NOMO-1 (cell line): Measurements from ENCODE around the gene B3GAT2.

Experiments
- DNase-seq, 2 experiments: peaks; one replicate each; lab custom pipeline; 2025; ENCODE audit not compliant: unreplicated experiment in 2 of 2; lab: John Stamatoyannopoulos, UW

B3GAT2 gene

DNA sequence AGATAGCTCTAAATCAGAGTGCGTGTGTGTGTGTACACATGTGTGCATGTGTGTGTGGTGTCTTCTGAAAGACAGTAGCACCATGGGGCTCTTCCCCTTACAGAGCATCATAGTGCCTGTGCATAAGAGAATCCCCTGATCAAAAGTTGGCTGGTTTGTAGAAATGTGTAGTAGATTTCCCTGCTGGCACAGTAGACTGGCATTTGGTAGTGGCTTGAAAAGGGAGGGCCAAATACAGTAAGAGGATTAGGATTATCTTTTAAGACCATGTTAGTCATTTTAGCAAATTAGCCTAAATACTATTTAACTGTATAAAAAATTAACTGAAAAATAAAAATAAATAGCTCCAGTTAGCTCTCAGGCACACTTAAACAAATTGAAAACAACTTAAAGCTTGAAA, 112.6 kb downstream of the B3GAT2 start:
- no peak for DNase-seq

DNA sequence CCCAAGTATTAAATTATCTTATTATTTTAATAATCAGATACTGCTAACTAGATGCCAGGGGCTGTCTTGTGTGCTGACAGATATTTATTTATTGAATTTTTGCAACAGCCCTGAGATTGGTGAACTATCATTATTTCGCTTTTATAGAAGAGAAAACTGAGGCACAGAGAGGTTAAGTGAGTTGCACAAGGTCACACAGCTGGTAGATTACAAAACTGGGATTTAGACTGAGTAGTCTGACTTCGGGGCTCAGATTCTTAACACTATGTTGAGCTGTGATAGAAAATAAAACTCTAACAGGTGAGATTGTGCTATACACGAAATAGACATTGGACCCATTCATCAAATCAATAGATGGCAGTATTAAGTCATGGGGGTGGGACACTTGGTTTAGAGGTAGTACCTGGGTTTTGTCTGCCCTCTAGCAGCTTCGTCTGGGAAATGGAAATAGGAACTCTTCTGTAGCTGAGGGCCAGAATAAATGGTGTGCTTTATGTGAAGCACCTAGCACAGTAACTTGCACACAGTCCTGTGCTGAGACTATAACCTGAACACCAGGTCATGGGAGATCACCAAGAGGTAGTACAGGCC, 113.4 kb downstream of the B3GAT2 start:
- DNase-seq = no peak

DNA sequence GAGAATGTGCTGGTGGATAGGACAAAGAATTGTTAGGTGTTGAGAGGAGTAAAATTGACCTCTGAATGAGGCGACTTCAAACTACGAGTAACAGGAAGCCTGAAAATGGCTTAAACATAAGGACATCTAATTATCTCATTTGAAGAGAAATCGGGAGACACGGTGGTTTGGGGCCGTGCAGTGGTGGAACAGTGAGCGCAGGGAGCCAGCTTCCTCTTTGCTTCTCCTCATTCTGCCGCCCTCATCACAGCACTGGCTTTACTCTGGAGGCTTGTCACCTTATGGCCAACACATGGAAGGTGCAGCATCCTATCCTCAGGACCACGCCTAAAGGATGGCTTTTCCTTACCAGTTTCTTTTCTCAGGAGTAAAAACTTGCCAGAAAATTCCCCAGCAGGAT, 114.3 kb downstream of the B3GAT2 start:
- no peak for DNase-seq

- no peak for DNase-seq
Observed at GRCh38 chr6:70841112-70841511, 115.7 kb downstream of the B3GAT2 start.

- DNase-seq = no peak
Observed at GRCh38 chr6:70839286-70840266, 117.3 kb downstream of the B3GAT2 start.

DNA sequence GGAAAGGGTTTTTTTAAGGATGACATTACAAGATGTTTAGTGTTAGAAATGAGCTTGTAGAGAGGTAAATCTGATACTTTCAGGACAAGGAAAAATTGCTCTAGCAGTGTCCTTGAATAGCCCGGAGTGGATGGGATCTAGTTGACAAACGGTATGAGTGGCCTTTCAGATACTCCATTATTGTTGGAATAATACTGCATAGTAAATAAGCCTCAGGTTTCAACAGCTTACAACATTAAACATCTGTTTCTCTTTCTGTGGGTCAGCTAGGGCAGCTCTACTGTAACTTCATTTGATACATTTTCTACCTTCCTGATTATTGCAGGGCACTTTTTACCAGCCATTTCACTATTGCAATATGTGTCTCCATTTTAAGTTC, 118.0 kb downstream of the B3GAT2 start:
- no peak for DNase-seq

DNA sequence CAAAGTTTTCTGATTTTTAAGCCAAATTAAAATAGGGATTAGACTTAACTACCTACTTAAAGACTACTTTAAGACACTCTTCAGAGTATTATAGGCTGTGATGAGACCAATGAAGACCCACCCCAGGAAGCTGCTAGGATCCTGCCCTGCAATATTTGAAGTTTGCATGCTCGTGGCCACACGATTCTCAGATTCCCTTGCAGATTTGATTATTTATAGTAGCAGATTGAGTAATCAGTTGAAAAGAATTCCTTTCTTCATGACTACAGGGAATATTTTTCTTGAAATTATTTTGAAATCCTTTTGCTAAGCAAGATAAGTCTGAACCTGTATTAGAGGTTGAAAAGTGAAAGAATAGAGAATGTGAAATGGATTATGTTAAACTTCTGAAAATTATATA, 122.3 kb downstream of the B3GAT2 start:
- no peak for DNase-seq

GRCh38 chr6:70831427-70831826, 125.4 kb downstream of the B3GAT2 start:
- DNase-seq = no peak

DNA sequence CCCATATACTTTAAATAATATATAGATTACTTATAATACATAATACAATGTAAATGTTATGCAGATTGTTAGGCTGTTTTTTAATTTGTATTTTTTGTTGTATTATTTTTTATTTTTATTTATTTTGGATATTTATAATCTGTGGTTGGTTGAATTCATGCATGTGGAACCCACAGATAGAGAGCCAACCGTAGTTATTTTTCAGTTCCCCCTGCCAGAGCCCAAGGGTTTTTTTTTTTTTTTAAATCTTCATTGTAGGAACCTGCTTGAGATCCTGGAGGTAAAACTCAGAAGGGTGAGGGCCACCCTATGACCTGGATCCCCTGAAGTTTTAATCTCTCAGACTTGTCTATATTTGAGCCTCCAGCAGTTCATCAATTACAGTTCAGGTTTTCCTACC, 133.2 kb downstream of the B3GAT2 start:
- DNase-seq = no peak

DNA sequence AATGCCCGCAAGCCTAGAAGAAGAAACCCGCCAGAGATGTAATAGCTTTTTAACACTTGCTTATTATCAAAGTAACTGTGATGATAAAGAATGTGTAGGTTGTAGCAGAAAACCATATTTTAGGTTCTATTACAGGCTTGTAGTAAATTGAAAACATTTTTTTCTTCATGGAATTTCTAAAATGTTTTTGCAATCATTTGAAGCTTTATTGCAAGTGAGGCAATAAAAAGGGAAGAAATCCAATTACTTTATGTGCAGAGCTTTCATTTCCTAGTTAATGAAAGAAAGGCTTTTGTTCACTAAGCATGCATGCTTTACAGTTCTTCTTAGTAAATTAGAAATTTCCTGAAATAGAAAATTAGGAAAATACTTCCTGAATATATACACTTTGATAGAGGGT, 135.1 kb downstream of the B3GAT2 start:
- DNase-seq = no peak

GRCh38 chr6:70820778-70821177, 136.1 kb downstream of the B3GAT2 start:
- DNase-seq = no peak

DNA sequence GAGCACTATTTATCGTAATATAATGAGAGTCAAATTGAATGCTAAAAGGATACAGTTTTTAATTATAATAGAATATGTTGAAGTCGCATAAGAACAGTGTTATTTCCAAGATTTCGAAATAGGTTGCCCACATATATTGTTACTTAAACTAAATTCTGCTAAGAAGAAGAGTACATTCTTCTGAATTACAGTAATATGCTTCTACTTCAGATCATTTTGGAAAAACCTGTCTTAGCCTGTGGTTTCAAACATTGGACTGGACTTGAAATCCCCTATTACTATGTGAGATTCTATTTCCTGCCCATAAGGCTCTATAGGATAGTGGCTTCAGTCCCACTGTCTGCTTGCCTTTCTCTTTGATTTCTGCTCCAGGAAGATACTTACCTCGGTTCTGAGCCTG, 137.2 kb downstream of the B3GAT2 start:
- no peak for DNase-seq

DNA sequence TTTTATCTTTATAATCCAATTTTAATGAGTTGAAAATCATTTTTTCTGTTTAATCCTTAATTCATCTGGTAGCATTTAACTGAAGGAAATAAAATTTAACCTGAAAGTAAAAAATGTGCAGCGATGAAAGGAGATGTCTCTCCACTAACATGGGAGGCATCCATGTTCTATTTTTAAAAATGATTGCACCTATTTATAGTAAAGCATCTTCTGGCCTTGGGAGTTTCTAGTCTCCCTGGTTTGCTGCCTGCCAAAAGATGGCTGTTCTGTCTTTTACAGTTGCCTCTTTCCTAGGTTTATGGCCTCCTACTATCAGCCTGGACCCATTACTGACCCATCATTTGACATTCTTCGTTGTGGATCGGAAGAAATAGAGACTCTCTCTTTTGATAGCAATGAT, 143.0 kb downstream of the B3GAT2 start:
- no peak for DNase-seq

- DNase-seq = no peak
Observed at GRCh38 chr6:70811788-70812187, 145.1 kb downstream of the B3GAT2 start.
